ENCODE data around the gene FZD10.

Gene FZD10

GRCh38 chr12:130181211-130181610 lies 18.9 kb downstream of the FZD10 start:
- TF ChIP-seq CTCF (IDR thresholded peaks at IDR 0.05; ENCODE audit: poor library complexity, severe bottlenecking) = no peak
- Histone ChIP-seq H3K36me3 (ENCODE audit: low read depth) (no peaks in the 10 kb centered on the region), H3K27me3 (ENCODE audit: insufficient read depth, poor library complexity, severe bottlenecking) (no peaks in the 10 kb centered on the region), H3K9me3 (ENCODE audit: severe bottlenecking) (no peaks in the 10 kb centered on the region), H3K4me3 (ENCODE audit: severe bottlenecking) (no peak overlapping the region), H3K4me1 (ENCODE audit: insufficient read depth, poor library complexity, severe bottlenecking) (peaks cover under 1% of the 10 kb centered on the region), H3K27ac (ENCODE audit: poor library complexity, severe bottlenecking) (no peak overlapping the region)
- ATAC-seq (ENCODE audit: low read depth) = no peak
- DNase-seq (ENCODE audit: low spot score) = no peak

DNA sequence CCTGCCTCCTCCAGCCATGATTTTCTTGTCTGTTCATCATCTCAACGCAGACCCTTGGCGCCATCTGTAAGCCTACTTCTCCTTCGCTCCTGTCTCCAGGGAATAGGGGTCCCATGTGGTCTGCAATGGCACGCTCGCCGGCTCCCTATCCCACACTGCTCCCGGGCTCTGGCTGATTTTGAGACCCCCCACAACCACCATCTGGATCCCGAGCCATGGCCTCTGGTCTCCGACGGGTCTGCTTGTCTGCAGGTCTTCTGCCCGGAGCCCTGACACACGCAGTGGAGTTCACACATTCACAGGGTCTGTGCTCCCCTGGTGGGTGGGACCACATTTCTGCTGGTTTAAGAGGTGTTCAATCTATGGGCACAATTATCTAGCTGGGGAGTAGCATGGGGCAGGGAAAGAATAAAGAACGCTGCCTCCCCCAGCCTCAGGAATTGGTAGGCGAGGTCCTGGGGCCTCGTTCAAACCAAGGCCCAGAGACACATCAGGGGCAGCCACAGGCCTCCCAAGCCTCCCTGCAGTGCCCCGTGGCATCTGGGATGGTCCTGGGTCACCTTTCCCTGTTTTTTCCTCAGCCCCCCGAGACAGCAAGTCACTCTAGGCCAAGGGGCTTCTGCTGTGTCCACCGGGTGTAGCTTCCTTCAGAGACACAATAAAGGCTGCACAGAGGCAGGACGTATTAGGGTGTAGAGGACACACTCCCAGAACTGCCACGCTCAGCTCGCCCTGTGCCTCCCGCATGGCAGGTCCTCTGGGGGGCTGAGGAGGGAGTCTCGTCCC lies 21.5 kb downstream of the FZD10 start:
- no peak for DNase-seq (ENCODE audit: low spot score)
- H3K4me3 ChIP-seq (ENCODE audit: severe bottlenecking) = no peak overlapping the region
- H3K36me3 ChIP-seq (ENCODE audit: low read depth) = no peaks in the 10 kb centered on the region
- H3K27ac ChIP-seq (ENCODE audit: poor library complexity, severe bottlenecking) = no peak overlapping the region
- no peaks in the 10 kb centered on the region for H3K27me3 ChIP-seq (ENCODE audit: insufficient read depth, poor library complexity, severe bottlenecking)
- peaks cover 13% of the 10 kb centered on the region for H3K4me1 ChIP-seq (ENCODE audit: insufficient read depth, poor library complexity, severe bottlenecking)
- no peak for ATAC-seq (ENCODE audit: low read depth)
- TF ChIP-seq CTCF (IDR thresholded peaks at IDR 0.05; ENCODE audit: poor library complexity, severe bottlenecking) = no peak
- H3K9me3 ChIP-seq (ENCODE audit: severe bottlenecking) = no peaks in the 10 kb centered on the region

DNA sequence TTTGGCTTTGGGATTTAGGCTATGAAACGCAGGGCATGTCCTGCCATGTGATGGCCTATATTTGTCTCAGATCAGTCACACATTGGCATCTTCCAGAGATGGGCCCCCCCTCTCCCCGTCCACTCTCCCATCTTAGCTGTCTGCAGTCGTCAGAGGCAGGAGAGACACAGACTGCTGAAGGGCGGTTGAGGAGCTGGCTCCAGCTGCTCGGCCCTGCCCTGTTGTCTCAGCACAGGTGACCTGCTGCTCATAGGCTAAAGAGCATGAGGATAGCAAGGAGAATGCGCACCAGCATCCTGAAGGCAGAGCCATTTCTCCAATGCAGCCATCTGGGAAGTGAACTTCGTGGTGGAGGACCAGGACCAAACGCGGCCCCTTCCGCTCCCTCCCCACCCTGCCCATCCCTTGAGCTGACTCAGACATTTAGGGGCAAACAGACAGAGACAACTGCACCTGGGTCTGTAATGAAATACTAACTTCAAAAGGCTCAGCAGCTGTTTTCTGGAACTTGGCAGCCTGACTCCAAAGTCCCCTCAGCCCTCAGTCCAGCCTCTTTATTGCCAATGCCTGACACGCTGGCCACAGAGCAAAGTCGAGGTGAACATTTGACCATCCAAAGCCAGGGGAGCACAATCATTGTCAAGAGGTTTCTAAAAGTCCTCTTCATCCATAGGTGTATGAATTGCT lies 22.3 kb downstream of the FZD10 start:
- Histone ChIP-seq H3K27me3 (ENCODE audit: insufficient read depth, poor library complexity, severe bottlenecking) (no peaks in the 10 kb centered on the region), H3K36me3 (ENCODE audit: low read depth) (no peaks in the 10 kb centered on the region), H3K9me3 (ENCODE audit: severe bottlenecking) (no peaks in the 10 kb centered on the region), H3K27ac (ENCODE audit: poor library complexity, severe bottlenecking) (no peak overlapping the region), H3K4me1 (ENCODE audit: insufficient read depth, poor library complexity, severe bottlenecking) (peaks cover 13% of the 10 kb centered on the region), H3K4me3 (ENCODE audit: severe bottlenecking) (no peak overlapping the region)
- DNase-seq (ENCODE audit: low spot score) = no peak
- TF ChIP-seq CTCF (IDR thresholded peaks at IDR 0.05; ENCODE audit: poor library complexity, severe bottlenecking) = no peak
- ATAC-seq (ENCODE audit: low read depth) = no peak

GRCh38 chr12:130185455-130186391 lies 23.5 kb downstream of the FZD10 start:
- no peak for TF ChIP-seq CTCF (IDR thresholded peaks at IDR 0.05; ENCODE audit: poor library complexity, severe bottlenecking)
- ATAC-seq (ENCODE audit: low read depth) = no peak

More at GRCh38 chr12:130185455-130186391, 23.5 kb downstream of the FZD10 start:
- H3K27me3 ChIP-seq (ENCODE audit: insufficient read depth, poor library complexity, severe bottlenecking) = no peaks in the 10 kb centered on the region
- DNase-seq (ENCODE audit: low spot score) = no peak
- H3K36me3 ChIP-seq (ENCODE audit: low read depth) = no peaks in the 10 kb centered on the region
- peaks cover 13% of the 10 kb centered on the region for H3K4me1 ChIP-seq (ENCODE audit: insufficient read depth, poor library complexity, severe bottlenecking)
- peak overlapping the region; percentile 83 for H3K27ac ChIP-seq (ENCODE audit: poor library complexity, severe bottlenecking)
- H3K9me3 ChIP-seq (ENCODE audit: severe bottlenecking) = no peaks in the 10 kb centered on the region
- H3K4me3 ChIP-seq (ENCODE audit: severe bottlenecking) = no peak overlapping the region

Measured in RWPE2 (cell line).